Adrenal gland (tissue), 5 donors: ENCODE data around the gene CDC42SE1.

Source experiments
- POLR2A ChIP-seq, 2 donors: fragments of 450-650 bp; IDR thresholded peaks; one replicate each; pipeline ENCODE4 v1.6.1; 2017; ENCODE audit warnings: antibody characterized with exemption in 2 of 2, mild to moderate bottlenecking in 2 of 2, moderate library complexity in 1 of 2
- TF ChIP-seq, protein P1 (sequence below), 6 experiments: fragments of 450-650 bp in 4 of 6; fragments of 200-600 bp in 2 of 6; sonication (generic) in 1 of 6; IDR thresholded peaks; 1 replicate in 5 of 6; 2 replicates in 1 of 6; pipeline versions ENCODE4 v1.5.1 to v1.8.0; 2016 to 2021; ENCODE audit warnings: antibody characterized with exemption in 6 of 6, mild to moderate bottlenecking in 2 of 6, moderate library complexity in 1 of 6
- donor health status: DM: no; HTN: no; CAD: no.

GRCh38 chr1:151072224-151072623 lies 12.8 kb upstream of the CDC42SE1 start:
- TF ChIP-seq, protein P1, sequence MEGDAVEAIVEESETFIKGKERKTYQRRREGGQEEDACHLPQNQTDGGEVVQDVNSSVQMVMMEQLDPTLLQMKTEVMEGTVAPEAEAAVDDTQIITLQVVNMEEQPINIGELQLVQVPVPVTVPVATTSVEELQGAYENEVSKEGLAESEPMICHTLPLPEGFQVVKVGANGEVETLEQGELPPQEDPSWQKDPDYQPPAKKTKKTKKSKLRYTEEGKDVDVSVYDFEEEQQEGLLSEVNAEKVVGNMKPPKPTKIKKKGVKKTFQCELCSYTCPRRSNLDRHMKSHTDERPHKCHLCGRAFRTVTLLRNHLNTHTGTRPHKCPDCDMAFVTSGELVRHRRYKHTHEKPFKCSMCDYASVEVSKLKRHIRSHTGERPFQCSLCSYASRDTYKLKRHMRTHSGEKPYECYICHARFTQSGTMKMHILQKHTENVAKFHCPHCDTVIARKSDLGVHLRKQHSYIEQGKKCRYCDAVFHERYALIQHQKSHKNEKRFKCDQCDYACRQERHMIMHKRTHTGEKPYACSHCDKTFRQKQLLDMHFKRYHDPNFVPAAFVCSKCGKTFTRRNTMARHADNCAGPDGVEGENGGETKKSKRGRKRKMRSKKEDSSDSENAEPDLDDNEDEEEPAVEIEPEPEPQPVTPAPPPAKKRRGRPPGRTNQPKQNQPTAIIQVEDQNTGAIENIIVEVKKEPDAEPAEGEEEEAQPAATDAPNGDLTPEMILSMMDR (IDR thresholded peaks at IDR 0.05), result no peak
- TF ChIP-seq POLR2A (IDR thresholded peaks at IDR 0.05), result no peak
